Measurements from ENCODE around the gene CT47A1. TPM values are rescaled to one million over a fixed set of nuclear protein-coding genes. Genes with fewer than 3 reads are reported as not detected.
"Not testable (repeated sequence)": the region's sequence is repeated elsewhere in the genome, so short reads cannot be mapped to it uniquely, and the experiment has no call there.

Gene CT47A1
- total and polyA plus RNA-seq, 4 donors: not detected

DNA sequence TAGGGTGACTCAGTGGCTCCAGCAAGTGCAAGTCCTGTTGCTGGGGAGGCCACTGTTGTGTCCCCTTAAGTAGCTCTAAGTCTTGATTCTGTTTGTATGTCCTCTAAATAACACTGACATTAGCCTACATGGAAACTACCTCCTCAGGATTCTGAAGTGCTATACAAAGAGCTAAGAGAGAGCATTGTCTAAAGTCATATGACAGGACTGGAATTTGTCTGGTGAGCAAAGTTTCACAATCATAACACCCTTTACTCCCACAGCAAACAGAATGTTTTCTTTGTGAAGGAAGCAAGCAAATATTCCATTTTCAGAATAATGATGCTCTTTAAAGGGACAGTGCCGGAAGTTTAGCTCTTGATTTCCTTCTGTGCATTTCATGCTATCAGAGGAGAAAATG lies 23.4 kb upstream of the CT47A1 start:
- no peak for DNase-seq
- no peaks in the 10 kb centered on the region for H3K4me1 ChIP-seq (ENCODE audit: control insufficient read depth in 1 of 2, insufficient read depth in 2 of 2, low read length in 2 of 2)
- 71 to 81% methylated on average over 1 of the region's 1 CpG for WGBS, 2 donors

DNA sequence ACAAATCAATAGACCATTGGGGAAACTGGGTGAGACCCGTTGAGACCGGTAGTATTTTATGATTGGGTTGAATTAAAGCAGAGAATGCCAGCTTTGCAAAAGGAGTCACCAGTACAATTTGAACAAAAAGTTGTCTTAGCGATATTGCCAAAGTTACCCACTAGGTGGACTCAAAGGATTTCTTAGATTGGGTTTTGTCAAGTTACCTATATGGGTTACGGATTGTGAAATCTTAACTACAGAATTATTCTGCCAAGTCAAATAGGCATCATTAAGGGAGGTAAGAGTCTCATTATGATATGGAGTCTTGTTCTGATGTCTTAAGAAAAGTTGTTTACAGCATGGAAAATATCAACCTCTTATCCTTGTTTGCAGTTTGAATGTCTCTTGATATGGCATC lies 15.0 kb upstream of the CT47A1 start:
- H3K27ac ChIP-seq (ENCODE audit: low read depth in 1 of 2, low read length in 2 of 2): no peak overlapping the region
- 45 to 58% methylated on average over 4 of the region's 4 CpGs for WGBS, 2 donors
- no peaks in the 10 kb centered on the region for H3K4me1 ChIP-seq (ENCODE audit: control insufficient read depth in 1 of 2, insufficient read depth in 2 of 2, low read length in 2 of 2)
- no peak for ATAC-seq (ENCODE audit: low FRiP score)
- no peak for DNase-seq
- H3K9me3 ChIP-seq (ENCODE audit: control insufficient read depth, low read length): no peaks in the 10 kb centered on the region
- H3K27me3 ChIP-seq (ENCODE audit: control insufficient read depth in 1 of 2, insufficient read depth in 2 of 2, low read length in 1 of 2): no peaks in the 10 kb centered on the region
- H3K4me3 ChIP-seq (ENCODE audit: low read length in 2 of 2): no peak overlapping the region
- no peaks in the 10 kb centered on the region for H3K36me3 ChIP-seq (ENCODE audit: control insufficient read depth in 1 of 2, insufficient read depth in 2 of 2, low read length in 1 of 2)
- intact Hi-C loops (cut with DNase I): no loop called here

More for the DNA sequence above, 23.4 kb upstream of the CT47A1 start:
- H3K9me3 ChIP-seq (ENCODE audit: control insufficient read depth, low read length): no peaks in the 10 kb centered on the region
- ATAC-seq (ENCODE audit: low FRiP score): no peak
- H3K4me3 ChIP-seq (ENCODE audit: low read length in 2 of 2): no peak overlapping the region
- H3K27me3 ChIP-seq (ENCODE audit: control insufficient read depth in 1 of 2, insufficient read depth in 2 of 2, low read length in 1 of 2): no peaks in the 10 kb centered on the region
- H3K36me3 ChIP-seq (ENCODE audit: control insufficient read depth in 1 of 2, insufficient read depth in 2 of 2, low read length in 1 of 2): no peaks in the 10 kb centered on the region
- intact Hi-C loops (cut with DNase I): no loop called here
- H3K27ac ChIP-seq (ENCODE audit: low read depth in 1 of 2, low read length in 2 of 2): no peak overlapping the region

DNA sequence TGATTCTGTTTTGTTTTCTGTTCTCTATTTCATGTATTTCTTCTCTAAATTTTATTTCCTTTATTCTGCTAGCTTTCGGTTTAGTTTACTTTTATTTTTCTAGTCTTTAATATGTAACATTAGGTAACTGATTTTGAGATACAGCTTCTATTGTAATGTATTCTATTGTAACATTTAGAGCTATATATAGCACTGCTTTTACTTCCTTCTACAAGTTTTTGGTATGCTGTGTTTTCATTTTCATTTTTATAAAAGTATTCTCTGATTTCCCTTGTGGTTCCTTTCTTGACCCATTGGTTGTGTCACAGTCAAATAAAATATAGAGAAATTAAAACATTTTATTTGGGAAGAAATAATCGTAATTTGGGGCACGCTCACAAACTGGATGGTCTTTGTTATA lies 13.9 kb upstream of the CT47A1 start:
- intact Hi-C loops (cut with DNase I): no loop called here
- H3K9me3 ChIP-seq (ENCODE audit: control insufficient read depth, low read length): no peaks in the 10 kb centered on the region
- H3K4me1 ChIP-seq (ENCODE audit: control insufficient read depth in 1 of 2, insufficient read depth in 2 of 2, low read length in 2 of 2): no peaks in the 10 kb centered on the region
- ATAC-seq (ENCODE audit: low FRiP score) (no peak), DNase-seq (no peak)
- no peak overlapping the region for H3K4me3 ChIP-seq (ENCODE audit: low read length in 2 of 2)
- WGBS, 2 donors: 78 to 84% methylated on average over 3 of the region's 3 CpGs
- no peaks in the 10 kb centered on the region for H3K27me3 ChIP-seq (ENCODE audit: control insufficient read depth in 1 of 2, insufficient read depth in 2 of 2, low read length in 1 of 2)
- H3K27ac ChIP-seq (ENCODE audit: low read depth in 1 of 2, low read length in 2 of 2): no peak overlapping the region
- H3K36me3 ChIP-seq (ENCODE audit: control insufficient read depth in 1 of 2, insufficient read depth in 2 of 2, low read length in 1 of 2): no peaks in the 10 kb centered on the region

DNA sequence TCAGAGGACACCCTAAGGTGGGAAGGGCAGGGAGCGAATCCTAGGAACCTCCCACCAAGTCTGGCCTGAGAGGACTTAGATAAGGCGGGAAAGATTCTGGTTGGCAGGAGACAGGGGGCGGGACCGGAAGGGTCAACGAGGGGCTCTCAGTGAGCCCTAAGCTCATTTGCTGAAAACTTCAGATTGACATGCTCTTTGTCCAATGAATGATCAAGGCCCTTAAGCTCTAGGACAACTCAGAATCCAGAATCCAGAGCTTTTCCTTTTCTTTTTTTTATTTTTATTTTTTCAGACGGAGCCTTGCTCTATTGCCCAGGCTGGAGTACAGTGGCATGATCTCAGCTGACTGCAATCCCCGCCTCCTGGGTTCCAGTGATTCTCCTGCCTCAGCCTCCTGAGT lies 29.1 kb downstream of the CT47A1 start, which contains the start of gene CT47A7:
Gene CT47A7 (minus strand): TSS at position 101 of the 400 bp plus-strand sequence. CDS start 255 bp downstream, outside the sequence.
- ATAC-seq (ENCODE audit: low FRiP score); H3K27ac ChIP-seq (ENCODE audit: low read depth in 1 of 2, low read length in 2 of 2); H3K27me3 ChIP-seq (ENCODE audit: control insufficient read depth in 1 of 2, insufficient read depth in 2 of 2, low read length in 1 of 2); intact Hi-C loops (cut with DNase I); H3K9me3 ChIP-seq (ENCODE audit: control insufficient read depth, low read length); H3K36me3 ChIP-seq (ENCODE audit: control insufficient read depth in 1 of 2, insufficient read depth in 2 of 2, low read length in 1 of 2); DNase-seq; H3K4me1 ChIP-seq (ENCODE audit: control insufficient read depth in 1 of 2, insufficient read depth in 2 of 2, low read length in 2 of 2); H3K4me3 ChIP-seq (ENCODE audit: low read length in 2 of 2): not testable (repeated sequence)
- WGBS, 2 donors: no CpG with 5 or more reads among the region's 7 CpGs

Other genes with a start within 250 kb of the CT47A1 start
- gene CT47B1, start 109.9 kb downstream of the CT47A1 start, total RNA-seq: not detected
- not detected for gene CT47B1, start 109.9 kb downstream of the CT47A1 start, polyA plus RNA-seq
- gene CT47A11, start 48.6 kb downstream of the CT47A1 start, total RNA-seq: not detected
- not detected for gene CT47A11, start 48.6 kb downstream of the CT47A1 start, polyA plus RNA-seq
- not detected for gene CT47A10, start 43.7 kb downstream of the CT47A1 start, total RNA-seq
- not detected for gene CT47A10, start 43.7 kb downstream of the CT47A1 start, polyA plus RNA-seq
- gene CT47A9, start 38.9 kb downstream of the CT47A1 start, total RNA-seq: not detected
- gene CT47A9, start 38.9 kb downstream of the CT47A1 start, polyA plus RNA-seq: not detected
- not detected for gene CT47A8, start 34.0 kb downstream of the CT47A1 start, total RNA-seq
- not detected for gene CT47A8, start 34.0 kb downstream of the CT47A1 start, polyA plus RNA-seq
- not detected for gene CT47A7, start 29.2 kb downstream of the CT47A1 start, total RNA-seq
- not detected for gene CT47A7, start 29.2 kb downstream of the CT47A1 start, polyA plus RNA-seq
- gene CT47A6, start 24.3 kb downstream of the CT47A1 start, total RNA-seq: not detected
- not detected for gene CT47A6, start 24.3 kb downstream of the CT47A1 start, polyA plus RNA-seq
- not detected for gene CT47A5, start 19.4 kb downstream of the CT47A1 start, total RNA-seq
- not detected for gene CT47A5, start 19.4 kb downstream of the CT47A1 start, polyA plus RNA-seq
- gene CT47A4, start 14.6 kb downstream of the CT47A1 start, total RNA-seq: not detected
- not detected for gene CT47A4, start 14.6 kb downstream of the CT47A1 start, polyA plus RNA-seq
- not detected for gene CT47A3, start 9.7 kb downstream of the CT47A1 start, total RNA-seq
- gene CT47A3, start 9.7 kb downstream of the CT47A1 start, polyA plus RNA-seq: not detected
- gene CT47A2, start 4.8 kb downstream of the CT47A1 start, total RNA-seq: not detected
- gene CT47A2, start 4.8 kb downstream of the CT47A1 start, polyA plus RNA-seq: not detected
- gene GLUD2, start 61.9 kb upstream of the CT47A1 start, total RNA-seq: 1 to 10 TPM; 1.6 to 2.2 TPM
- gene GLUD2, start 61.9 kb upstream of the CT47A1 start, polyA plus RNA-seq: under 1 TPM in 1 of 2 donors, not detected in 1; 0.38 TPM